Bone marrow (tissue), 2 donors: ENCODE measurements around the gene PSPN.

Experiments used
- DNase-seq, 2 donors: peaks; one replicate each; lab custom pipeline; 2025; lab: John Stamatoyannopoulos, UW

Gene PSPN

GRCh38 chr19:6325614-6326013, 50.1 kb downstream of the PSPN start:
- DNase-seq: no peak
